Measurements from ENCODE around the gene ING3. TPM values are rescaled to one million over a fixed set of nuclear protein-coding genes. Genes with fewer than 3 reads are reported as not detected.

ING3 gene
- total RNA-seq, 1 experiment from 2014 or later: 16.1 TPM

- no peak for DNase-seq (ENCODE audit: low spot score)
- no TSS peak for BruUV-seq (replicated peaks)
- no peak overlapping the region for H3K4me3 ChIP-seq (ENCODE audit: low read depth, low read length, poor library complexity, severe bottlenecking)
- ChIA-PET POLR2A (ENCODE audit: low non-redundant PET) (no interaction called here), CTCF (no interaction called here)
- H3K27ac ChIP-seq (ENCODE audit: low read depth, low read length, poor library complexity, severe bottlenecking): no peak overlapping the region
- TF ChIP-seq CTCF (conservative IDR thresholded peaks at IDR 0.05; ENCODE audit: low read depth, low read length) (no peak), EZH2 (IDR thresholded peaks at IDR 0.05; ENCODE audit: borderline replicate concordance, low read depth, low read length, poor library complexity, severe bottlenecking) (no peak)
- peaks cover 17% of the 10 kb centered on the region for H3K4me1 ChIP-seq (ENCODE audit: insufficient read depth, low read length, poor library complexity, severe bottlenecking)
- H3K27me3 ChIP-seq (replicated peaks; ENCODE audit: insufficient read depth, low read depth, low read length, poor library complexity): no peaks in the 10 kb centered on the region
- intact Hi-C loops (cut with micrococcal nuclease; ENCODE audit: unreplicated experiment): loop anchor here (2.0 kb wide), 1 partner anchor 20 kb away; no protein-coding TSS in a partner anchor
- no peaks in the 10 kb centered on the region for H3K36me3 ChIP-seq (ENCODE audit: insufficient read depth, low read length, poor library complexity, severe bottlenecking)
- no peaks in the 10 kb centered on the region for H3K9me3 ChIP-seq (ENCODE audit: low read depth, low read length, poor library complexity, severe bottlenecking)
Measured at GRCh38 chr7:121020249-121020988, 69.8 kb downstream of the ING3 start.

- no peaks in the 10 kb centered on the region for H3K36me3 ChIP-seq (ENCODE audit: insufficient read depth, low read length, poor library complexity, severe bottlenecking)
- no peaks in the 10 kb centered on the region for H3K9me3 ChIP-seq (ENCODE audit: low read depth, low read length, poor library complexity, severe bottlenecking)
- DNase-seq (ENCODE audit: low spot score): no peak
- BruUV-seq (replicated peaks): no TSS peak
- TF ChIP-seq CTCF (conservative IDR thresholded peaks at IDR 0.05; ENCODE audit: low read depth, low read length): no peak
- no peak for TF ChIP-seq EZH2 (IDR thresholded peaks at IDR 0.05; ENCODE audit: borderline replicate concordance, low read depth, low read length, poor library complexity, severe bottlenecking)
- intact Hi-C loops (cut with micrococcal nuclease; ENCODE audit: unreplicated experiment): loop anchor here (2.0 kb wide), 1 partner anchor 20 kb away; no protein-coding TSS in a partner anchor
- H3K4me1 ChIP-seq (ENCODE audit: insufficient read depth, low read length, poor library complexity, severe bottlenecking): peaks cover 17% of the 10 kb centered on the region
- POLR2A ChIA-PET (ENCODE audit: low non-redundant PET): no interaction called here
- H3K27me3 ChIP-seq (replicated peaks; ENCODE audit: insufficient read depth, low read depth, low read length, poor library complexity): no peaks in the 10 kb centered on the region
- H3K27ac ChIP-seq (ENCODE audit: low read depth, low read length, poor library complexity, severe bottlenecking): no peak overlapping the region
- CTCF ChIA-PET: no interaction called here
- H3K4me3 ChIP-seq (ENCODE audit: low read depth, low read length, poor library complexity, severe bottlenecking): no peak overlapping the region
Measured at GRCh38 chr7:121020989-121021969, 70.7 kb downstream of the ING3 start.

GRCh38 chr7:121023194-121023593, 72.6 kb downstream of the ING3 start:
- peaks cover 17% of the 10 kb centered on the region for H3K4me1 ChIP-seq (ENCODE audit: insufficient read depth, low read length, poor library complexity, severe bottlenecking)
- intact Hi-C loops (cut with micrococcal nuclease; ENCODE audit: unreplicated experiment): no loop called here
- CTCF ChIA-PET: no interaction called here
- H3K27ac ChIP-seq (ENCODE audit: low read depth, low read length, poor library complexity, severe bottlenecking): no peak overlapping the region
- BruUV-seq (replicated peaks): no TSS peak
- H3K36me3 ChIP-seq (ENCODE audit: insufficient read depth, low read length, poor library complexity, severe bottlenecking): no peaks in the 10 kb centered on the region
- no peaks in the 10 kb centered on the region for H3K27me3 ChIP-seq (replicated peaks; ENCODE audit: insufficient read depth, low read depth, low read length, poor library complexity)
- no peaks in the 10 kb centered on the region for H3K9me3 ChIP-seq (ENCODE audit: low read depth, low read length, poor library complexity, severe bottlenecking)
- TF ChIP-seq CTCF (conservative IDR thresholded peaks at IDR 0.05; ENCODE audit: low read depth, low read length): no peak
- TF ChIP-seq EZH2 (IDR thresholded peaks at IDR 0.05; ENCODE audit: borderline replicate concordance, low read depth, low read length, poor library complexity, severe bottlenecking): no peak
- H3K4me3 ChIP-seq (ENCODE audit: low read depth, low read length, poor library complexity, severe bottlenecking): no peak overlapping the region
- POLR2A ChIA-PET (ENCODE audit: low non-redundant PET): no interaction called here
- no peak for DNase-seq (ENCODE audit: low spot score)
